GM12878 (cell line): Measurements from ENCODE around the gene ANKRD26. TPM values are rescaled to one million over a fixed set of nuclear protein-coding genes. Genes with fewer than 3 reads are reported as not detected.

Experiments
- ATAC-seq: fragments of 200-7000 bp; cut with Tn5 transposase; 3 replicates; pipeline ENCODE4 v1.9.1; 2020; ENCODE audit warnings: mild to moderate bottlenecking, moderate library complexity
- BruUV-seq: library from RNA; stranded (reverse); fragments of 400-500 nt; replicated peaks from 2 replicates; lab custom pipeline; 2021; lab: Mats Ljungman, UMichigan
- CTCF ChIA-PET: fragments of 300-600 bp; sonication (Branson Sonifier 250); formaldehyde crosslinking; extraction: SDS; loops from one replicate; lab custom pipeline; 2021; ENCODE audit warnings: inconsistent platforms; lab: Yijun Ruan, JAX
- POLR2A ChIA-PET: fragments of 350-600 bp; formaldehyde crosslinking; extraction: SDS; loops from one replicate; lab custom pipeline; 2021; ENCODE audit warnings: inconsistent platforms; lab: Charles Lee
- RAD21 ChIA-PET: fragments of 300-600 bp; sonication (Branson Sonifier 250); formaldehyde crosslinking; loops from one replicate; lab custom pipeline; 2023; ENCODE audit warnings: antibody characterized with exemption; ENCODE audit not compliant: unreplicated experiment; lab: Charles Lee
- SMC1A ChIA-PET: fragments of 300-600 bp; sonication (Branson Sonifier 250); formaldehyde crosslinking; loops from one replicate; lab custom pipeline; 2023; ENCODE audit not compliant: unreplicated experiment, uncharacterized antibody; lab: Charles Lee
- DNase-seq: peaks from one replicate; pipeline ENCODE4 v3.0.0-alpha.2; 2011; ENCODE audit warnings: low read depth, low spot score
- FAIRE-seq: peaks from 3 replicates; lab custom pipeline; 2011; peaks lifted over from hg19 to GRCh38; lab: Jason Lieb, UNC
- H2AFZ ChIP-seq: 2 replicates; pipeline ENCODE4 v1.6.0; 2011; ENCODE audit warnings: low read depth, low read length, control low read depth; ENCODE audit not compliant: control insufficient read depth
- H3K27ac ChIP-seq: 2 replicates; pipeline ENCODE4 v1.5.1; 2011; ENCODE audit warnings: control low read depth; ENCODE audit not compliant: control insufficient read depth, insufficient read depth
- H3K27me3 ChIP-seq, 2 experiments: replicated peaks in 1 of 2; 2 replicates each; pipeline versions ENCODE4 v1.6.0 to v1.6.1; 2011; ENCODE audit warnings: low read length in 1 of 2; ENCODE audit not compliant: control insufficient read depth in 2 of 2, insufficient read depth in 2 of 2
- H3K36me3 ChIP-seq, 2 experiments: 2 replicates each; pipeline ENCODE4 v1.5.1; 2011; ENCODE audit warnings: low read length in 1 of 2; ENCODE audit not compliant: control insufficient read depth in 2 of 2, insufficient read depth in 2 of 2
- H3K4me1 ChIP-seq: 2 replicates; pipeline ENCODE4 v1.6.1; 2011; ENCODE audit warnings: mild to moderate bottlenecking, low read length, moderate library complexity, mixed read lengths; ENCODE audit not compliant: control insufficient read depth, insufficient read depth
- H3K4me2 ChIP-seq: 2 replicates; pipeline ENCODE4 v1.6.0; 2011; ENCODE audit warnings: control low read depth; ENCODE audit not compliant: control insufficient read depth, insufficient read depth
- H3K4me3 ChIP-seq: fragments of 200-600 bp; sonication (generic); 2 replicates; pipeline ENCODE4 v1.5.1; 2016
- H3K79me2 ChIP-seq: 2 replicates; pipeline ENCODE4 v1.6.0; 2011; ENCODE audit warnings: low read length; ENCODE audit not compliant: control insufficient read depth, insufficient read depth
- H3K9ac ChIP-seq: 2 replicates; pipeline ENCODE4 v1.8.0; 2011; ENCODE audit warnings: low read length, control low read depth, mixed read lengths; ENCODE audit not compliant: control insufficient read depth, insufficient read depth
- H3K9me3 ChIP-seq: replicated peaks from 3 replicates; pipeline ENCODE4 v1.5.1; 2011; ENCODE audit warnings: mild to moderate bottlenecking, low read length; ENCODE audit not compliant: control insufficient read depth, insufficient read depth
- H4K20me1 ChIP-seq: 2 replicates; pipeline ENCODE4 v1.6.0; 2011; ENCODE audit not compliant: control insufficient read depth, insufficient read depth
- ELK1 ChIP-seq: IDR thresholded peaks from 2 replicates; pipeline ENCODE4 v1.6.1; 2012; ENCODE audit warnings: low read depth, low read length, improper control_type of control experiment
- EP300 ChIP-seq, 2 experiments: fragments of 150-350 bp in 1 of 2; IDR thresholded peaks; 2 replicates each; pipeline ENCODE4 v1.6.1; 2011 to 2012; ENCODE audit warnings: low read depth in 2 of 2, low read length in 2 of 2, borderline replicate concordance in 1 of 2, improper control_type of control experiment in 1 of 2, inconsistent platforms in 1 of 2; ENCODE audit not compliant: control insufficient read depth in 1 of 2
- GATAD2B ChIP-seq: fragments of 450-650 bp; conservative IDR thresholded peaks from 2 replicates; pipeline ENCODE4 v1.6.1; 2017; ENCODE audit warnings: low read depth, mild to moderate bottlenecking, moderate library complexity
- NKRF ChIP-seq: fragments of 450-650 bp; conservative IDR thresholded peaks from 2 replicates; pipeline ENCODE4 v1.6.1; 2017; ENCODE audit warnings: mild to moderate bottlenecking, moderate library complexity
- POU2F2 ChIP-seq: IDR thresholded peaks from 3 replicates; pipeline ENCODE4 v1.6.1; 2011; ENCODE audit warnings: low read depth, mild to moderate bottlenecking, low read length, borderline replicate concordance
- SKIL ChIP-seq: fragments of 450-650 bp; IDR thresholded peaks from 2 replicates; pipeline ENCODE4 v1.6.1; 2017; ENCODE audit warnings: mild to moderate bottlenecking, low read depth, inconsistent platforms; ENCODE audit not compliant: poor library complexity, severe bottlenecking
- SUZ12 ChIP-seq: fragments of 200-600 bp; sonication (generic); IDR thresholded peaks from one replicate; pipeline ENCODE4 v1.6.1; 2018; ENCODE audit warnings: antibody characterized with exemption, mild to moderate bottlenecking; ENCODE audit not compliant: unreplicated experiment
- ZBTB4 ChIP-seq: fragments of 450-650 bp; formaldehyde crosslinking; IDR thresholded peaks from 2 replicates; pipeline ENCODE4 v1.4.0; 2022; ENCODE audit warnings: mild to moderate bottlenecking, moderate library complexity
- ZNF592 ChIP-seq: fragments of 450-650 bp; IDR thresholded peaks from 2 replicates; pipeline ENCODE4 v1.6.1; 2017; ENCODE audit warnings: mild to moderate bottlenecking, moderate library complexity
- WGBS: methylation state at CpG from one replicate; pipeline ENCODE4 v1.1.6; 2016; ENCODE audit warnings: low lambda C conversion rate; ENCODE audit not compliant: insufficient replicate concordance, insufficient coverage; ENCODE audit errors: missing lambda C conversion rate; 5-methylcytosine and 5-hydroxymethylcytosine counted together
- in situ Hi-C: fragments of 300-500 bp; cut with MboI; formaldehyde crosslinking; loops from 9 replicates; pipeline ENCODE4 v1.14.3; 2018; ENCODE audit warnings: mixed read lengths
- intact Hi-C: fragments of 100-400 bp; cut with micrococcal nuclease; formaldehyde crosslinking; loops from one replicate; pipeline ENCODE4 v1.14.2; 2022; ENCODE audit not compliant: unreplicated experiment
- polyA plus RNA-seq, 11 experiments: library from polyadenylated mRNA; depleted of rRNA in 4 of 11; unstranded in 6 of 11; stranded (reverse) in 5 of 11; fragments of >200 nt; fragmentation: Nextera tagmentation in 4 of 11; fragmentation: Illumina TruSeq in 1 of 11; extraction: Ambion mirVana in 4 of 11; extraction: Trizol in 1 of 11; gene quantifications; 1 replicate in 1 of 11; 2 replicates in 10 of 11; pipeline versions ENCODE4 v1.2.1 to v1.2.3, GENCODE V29; 2011 to 2016; ENCODE audit warnings: inconsistent platforms in 2 of 11, missing spikeins in 2 of 11, low read depth in 1 of 11
- total RNA-seq, 4 experiments: library from RNA; depleted of rRNA in 3 of 4; stranded (reverse); fragments of >200 nt in 3 of 4; fragmentation: Illumina TruSeq in 1 of 4; extraction: Trizol in 1 of 4; gene quantifications; 2 replicates each; pipeline versions ENCODE4 v1.2.1 to v1.2.3, GENCODE V29; 2013 to 2021

ANKRD26 gene
- total and polyA plus RNA-seq, 10 of the 15 experiments (the other 5 are each of a cell fraction or from before 2014, with no cell fraction given) = 2.3 to 12.0 (median 5.1) TPM

- TF ChIP-seq ELK1 (no peak), NKRF (no peak), SKIL (no peak), SUZ12 (no peak)
Observed at GRCh38 chr10:27108165-27108564, 7.9 kb upstream of the ANKRD26 start (continued).

GRCh38 chr10:27104919-27105318 lies 4.6 kb upstream of the ANKRD26 start:
- ATAC-seq = no peak
- 80% methylated on average over 5 of the region's 5 CpGs for WGBS
- Histone ChIP-seq H3K9ac (no peak overlapping the region), H3K79me2 (peaks cover 2% of the 10 kb centered on the region), H3K4me1 (peaks cover 9% of the 10 kb centered on the region), H3K27ac (no peak overlapping the region), H2AFZ (no peak overlapping the region), H3K9me3 (no peaks in the 10 kb centered on the region), H3K4me2 (no peak overlapping the region), H4K20me1 (no peaks in the 10 kb centered on the region), H3K4me3 (no peak overlapping the region), H3K27me3 (no peaks in the 10 kb centered on the region), H3K36me3 (peaks cover 0 to 1% of the 10 kb centered on the region in 2 experiments; a peak in 1 of 4 replicates)
- SMC1A ChIA-PET = no interaction called here
- no peak for FAIRE-seq
- CTCF ChIA-PET = no interaction called here
- no TSS peak for BruUV-seq
- intact Hi-C loops = no loop called here
- no peak for DNase-seq
- in situ Hi-C loops = no loop called here
- POLR2A ChIA-PET = no interaction called here
- RAD21 ChIA-PET = no interaction called here
- no peak for TF ChIP-seq ZBTB4 (CRISPR knock-in tag)
- TF ChIP-seq GATAD2B = no peak
- TF ChIP-seq ZNF592 = no peak
- no peak for TF ChIP-seq EP300 (IDR thresholded peaks at IDR 0.05; ENCODE audit: borderline replicate concordance in 1 of 2, control insufficient read depth in 1 of 2, low read depth in 2 of 2, low read length in 2 of 2)
- no peak for TF ChIP-seq POU2F2
